GM06990 (cell line): ENCODE data around the gene NCBP3.

Experiments
- DNase-seq: peaks from one replicate; pipeline ENCODE4 v3.0.0-alpha.2; 2011; ENCODE audit not compliant: insufficient read length; ENCODE audit errors: extremely low read depth
- H3K27me3 ChIP-seq: replicated peaks from 2 replicates; pipeline ENCODE4 v1.6.0; 2011; ENCODE audit warnings: low read length; ENCODE audit not compliant: control insufficient read depth, insufficient read depth
- H3K36me3 ChIP-seq: 2 replicates; pipeline ENCODE4 v1.5.1; 2011; ENCODE audit warnings: low read length; ENCODE audit not compliant: control insufficient read depth, insufficient read depth
- H3K4me3 ChIP-seq: replicated peaks from 2 replicates; pipeline ENCODE4 v1.5.1; 2011; ENCODE audit warnings: low read depth, mild to moderate bottlenecking, control low read depth, low read length
- TF ChIP-seq, protein P1 (sequence below): IDR thresholded peaks from 2 replicates; pipeline ENCODE4 v1.5.1; 2011; ENCODE audit warnings: low read length, control low read depth, mild to moderate bottlenecking, inconsistent platforms; ENCODE audit not compliant: insufficient read depth, poor library complexity, severe bottlenecking

NCBP3 gene

GRCh38 chr17:3801792-3802191 lies 44.3 kb downstream of the NCBP3 start:
- TF ChIP-seq, protein P1, sequence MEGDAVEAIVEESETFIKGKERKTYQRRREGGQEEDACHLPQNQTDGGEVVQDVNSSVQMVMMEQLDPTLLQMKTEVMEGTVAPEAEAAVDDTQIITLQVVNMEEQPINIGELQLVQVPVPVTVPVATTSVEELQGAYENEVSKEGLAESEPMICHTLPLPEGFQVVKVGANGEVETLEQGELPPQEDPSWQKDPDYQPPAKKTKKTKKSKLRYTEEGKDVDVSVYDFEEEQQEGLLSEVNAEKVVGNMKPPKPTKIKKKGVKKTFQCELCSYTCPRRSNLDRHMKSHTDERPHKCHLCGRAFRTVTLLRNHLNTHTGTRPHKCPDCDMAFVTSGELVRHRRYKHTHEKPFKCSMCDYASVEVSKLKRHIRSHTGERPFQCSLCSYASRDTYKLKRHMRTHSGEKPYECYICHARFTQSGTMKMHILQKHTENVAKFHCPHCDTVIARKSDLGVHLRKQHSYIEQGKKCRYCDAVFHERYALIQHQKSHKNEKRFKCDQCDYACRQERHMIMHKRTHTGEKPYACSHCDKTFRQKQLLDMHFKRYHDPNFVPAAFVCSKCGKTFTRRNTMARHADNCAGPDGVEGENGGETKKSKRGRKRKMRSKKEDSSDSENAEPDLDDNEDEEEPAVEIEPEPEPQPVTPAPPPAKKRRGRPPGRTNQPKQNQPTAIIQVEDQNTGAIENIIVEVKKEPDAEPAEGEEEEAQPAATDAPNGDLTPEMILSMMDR, result no peak
- Histone ChIP-seq H3K36me3 (peaks cover 2% of the 10 kb centered on the region), H3K4me3 (no peak overlapping the region), H3K27me3 (no peaks in the 10 kb centered on the region)
- DNase-seq, result no peak

GRCh38 chr17:3801347-3801746 lies 44.7 kb downstream of the NCBP3 start:
- no peaks in the 10 kb centered on the region for H3K27me3 ChIP-seq
- TF ChIP-seq, protein P1, result no peak
- H3K36me3 ChIP-seq, result peaks cover 2% of the 10 kb centered on the region
- H3K4me3 ChIP-seq, result no peak overlapping the region
- DNase-seq, result no peak

DNA sequence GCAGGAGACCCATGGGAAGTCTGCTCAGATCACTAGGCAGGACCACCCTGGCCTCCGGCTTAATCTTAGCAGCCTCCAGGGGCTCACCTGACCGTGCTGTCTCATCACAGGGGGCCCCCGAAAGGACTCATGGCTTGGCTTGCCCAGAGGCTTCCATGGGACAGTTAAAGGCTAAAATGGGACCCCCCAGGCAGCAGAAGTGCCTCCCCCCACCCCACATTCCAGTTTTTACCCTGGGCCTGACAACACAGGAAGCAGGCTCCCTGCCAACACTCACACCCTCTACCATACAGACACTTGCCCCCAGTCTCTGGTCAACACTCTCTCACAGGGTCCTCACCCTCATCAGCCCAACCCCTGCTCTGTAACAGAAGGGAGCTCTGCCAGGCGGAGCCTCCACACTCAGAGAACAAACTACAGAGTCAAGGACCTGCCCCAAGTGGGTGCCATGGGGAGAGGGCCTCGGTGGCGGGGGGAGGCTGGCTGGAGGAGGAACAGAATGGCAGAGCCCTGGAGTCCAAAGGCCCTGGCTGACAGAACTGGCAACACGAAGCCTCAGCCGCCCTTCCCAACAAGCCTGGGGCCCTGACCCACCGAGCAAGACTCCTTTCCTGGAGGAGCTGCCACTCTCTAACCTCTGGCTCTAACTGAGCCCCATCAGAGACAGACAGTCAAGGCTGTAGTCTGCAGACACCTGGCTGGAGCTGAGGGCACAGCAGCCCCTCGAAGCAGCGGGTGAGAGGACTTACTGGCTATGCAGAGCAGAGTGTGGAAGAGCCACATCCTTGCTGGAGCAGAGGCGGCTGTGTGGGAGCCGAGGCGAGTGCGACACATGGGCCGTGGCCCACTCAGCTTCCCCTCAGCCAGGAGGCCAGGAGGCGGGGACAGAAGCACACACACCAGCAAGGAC lies 45.4 kb downstream of the NCBP3 start, which contains the start of gene ITGAE:
Gene ITGAE, minus strand, starts transcription at position 827 of the 910 bp plus-strand sequence. Its CDS starts 44 bp downstream, at position 783.
- Histone ChIP-seq H3K4me3 (no peak within 1 kb of the TSS), H3K27me3 (no peaks in the 10 kb centered on the region), H3K36me3 (peaks cover 2% of the 10 kb centered on the region; the same call in 1 of the 2 replicates)
- no peak for DNase-seq
- TF ChIP-seq, protein P1, result no peak

DNA sequence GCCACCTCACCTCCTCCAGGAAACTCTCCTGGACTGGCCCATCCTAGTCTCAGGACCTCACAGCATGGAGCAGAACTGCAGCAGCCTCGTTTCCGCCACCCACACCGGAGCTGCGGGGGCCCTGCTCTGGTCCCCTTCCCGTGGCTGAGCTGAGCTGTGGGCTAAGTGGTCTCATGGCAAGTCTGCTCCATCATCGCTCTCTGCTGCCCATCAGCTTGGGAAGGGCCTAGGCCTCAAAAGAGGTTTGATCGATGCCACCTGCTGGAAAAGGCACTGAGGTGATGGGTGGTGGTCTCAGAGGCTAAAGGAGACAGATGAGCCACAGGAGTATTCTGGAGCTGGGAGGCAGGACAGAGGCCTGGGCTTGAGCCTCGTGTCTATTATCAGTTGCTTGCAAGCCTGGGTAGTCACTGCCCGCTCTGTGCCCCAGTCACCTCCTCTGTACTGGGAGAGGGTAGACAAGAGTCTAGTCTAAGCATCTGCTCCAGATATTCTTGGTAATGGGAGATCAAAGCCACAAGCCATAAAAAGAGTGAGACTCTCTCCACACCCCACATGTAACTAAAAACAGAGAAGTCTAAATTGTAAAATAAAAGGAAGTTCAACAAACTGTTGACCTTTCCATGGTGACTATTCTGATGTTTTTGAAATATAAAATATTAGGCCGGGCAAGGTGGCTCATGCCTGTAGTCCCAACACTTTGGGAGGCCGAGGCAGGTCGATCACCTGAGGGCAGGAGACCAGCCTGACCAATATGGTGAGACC lies 46.7 kb downstream of the NCBP3 start:
- TF ChIP-seq, protein P1, result no peak
- no peak overlapping the region for H3K4me3 ChIP-seq
- no peak for DNase-seq
- H3K36me3 ChIP-seq, result peaks cover 2% of the 10 kb centered on the region; the same call in 1 of the 2 replicates
- no peaks in the 10 kb centered on the region for H3K27me3 ChIP-seq

GRCh38 chr17:3798273-3799180 lies 47.5 kb downstream of the NCBP3 start:
- TF ChIP-seq, protein P1, result no peak
- no peak for DNase-seq
- Histone ChIP-seq H3K4me3 (no peak overlapping the region), H3K27me3 (no peaks in the 10 kb centered on the region), H3K36me3 (peaks cover 2% of the 10 kb centered on the region; the same call in 1 of the 2 replicates)
